Activated T-cell treated with anti-CD3 and anti-CD28 coated beads, Interleukin-2, amount 50 U/mL, for 72 hours (primary cell): ENCODE data around the gene LARGE1. TPM values are rescaled to one million over a fixed set of nuclear protein-coding genes. Genes with fewer than 3 reads are reported as not detected.
A peak's percentile ranks its signal among the peaks of the same experiment; 100 is the strongest.

Experiments used
- ATAC-seq, 2 donors: fragments of 150-1000 bp; cut with Tn5 transposase; replicated peaks in 1 of 2; 2 replicates each; pipeline ENCODE4 v1.10.0; 2021; ENCODE audit warnings: moderate library complexity in 2 of 2, mild to moderate bottlenecking in 1 of 2
- DNase-seq, 2 donors: peaks; one replicate each; pipeline ENCODE4 v3.0.0; 2021 to 2022; ENCODE audit warnings: mixed read lengths in 1 of 2
- H3K27ac Mint-ChIP-seq: one replicate; pipeline ENCODE4 v1.8.0; 2022; ENCODE audit warnings: mild to moderate bottlenecking, moderate library complexity, mixed read lengths
- H3K27me3 Mint-ChIP-seq: one replicate; pipeline ENCODE4 v1.8.0; 2022; ENCODE audit warnings: low read depth, mixed read lengths
- H3K36me3 Mint-ChIP-seq, 2 donors: one replicate each; pipeline ENCODE4 v1.8.0; 2022; ENCODE audit warnings: mixed read lengths in 2 of 2, mild to moderate bottlenecking in 1 of 2; ENCODE audit not compliant: insufficient read depth in 2 of 2
- H3K4me1 Mint-ChIP-seq: one replicate; pipeline ENCODE4 v1.8.0; 2022; ENCODE audit warnings: low read depth, mixed read lengths
- H3K4me3 Mint-ChIP-seq, 2 donors: one replicate each; pipeline ENCODE4 v1.8.0; 2022; ENCODE audit warnings: mild to moderate bottlenecking in 2 of 2, mixed read lengths in 2 of 2, moderate library complexity in 2 of 2
- H3K9me3 Mint-ChIP-seq, 2 donors: one replicate each; pipeline ENCODE4 v1.8.0; 2022; ENCODE audit warnings: mixed read lengths in 2 of 2
- total RNA-seq, 2 donors: library from RNA; stranded (reverse); gene quantifications; one replicate each; pipeline ENCODE4 v1.2.3, GENCODE V29; 2022

The LARGE1 gene
- total RNA-seq, 2 donors from 2014 or later, result 0.82 to 3.6 TPM

GRCh38 chr22:33565580-33565995 is 354.7 kb downstream of the LARGE1 start:
- Mint-ChIP-seq H3K4me3 (peak overlapping the region in 1 of 2 donors; percentile 0), H3K27me3 (peaks cover 6% of the 10 kb centered on the region), H3K36me3 (peaks cover 0 to 2% of the 10 kb centered on the region in 2 donors), H3K27ac (peak overlapping the region; percentile 43), H3K9me3 (peaks cover 0 to 3% of the 10 kb centered on the region in 2 donors), H3K4me1 (peaks cover 8% of the 10 kb centered on the region)
- DNase-seq (peak; percentile 10 to 45), ATAC-seq (peak; percentile 90 to 93)

GRCh38 chr22:33564683-33565082 is 355.6 kb downstream of the LARGE1 start:
- no peak for DNase-seq
- Mint-ChIP-seq H3K9me3 (peaks cover 3 to 4% of the 10 kb centered on the region in 2 donors), H3K27ac (no peak overlapping the region), H3K36me3 (peaks cover 0 to 2% of the 10 kb centered on the region in 2 donors), H3K27me3 (peaks cover 6% of the 10 kb centered on the region), H3K4me3 (no peak overlapping the region), H3K4me1 (peaks cover 8% of the 10 kb centered on the region)
- no peak for ATAC-seq

DNA sequence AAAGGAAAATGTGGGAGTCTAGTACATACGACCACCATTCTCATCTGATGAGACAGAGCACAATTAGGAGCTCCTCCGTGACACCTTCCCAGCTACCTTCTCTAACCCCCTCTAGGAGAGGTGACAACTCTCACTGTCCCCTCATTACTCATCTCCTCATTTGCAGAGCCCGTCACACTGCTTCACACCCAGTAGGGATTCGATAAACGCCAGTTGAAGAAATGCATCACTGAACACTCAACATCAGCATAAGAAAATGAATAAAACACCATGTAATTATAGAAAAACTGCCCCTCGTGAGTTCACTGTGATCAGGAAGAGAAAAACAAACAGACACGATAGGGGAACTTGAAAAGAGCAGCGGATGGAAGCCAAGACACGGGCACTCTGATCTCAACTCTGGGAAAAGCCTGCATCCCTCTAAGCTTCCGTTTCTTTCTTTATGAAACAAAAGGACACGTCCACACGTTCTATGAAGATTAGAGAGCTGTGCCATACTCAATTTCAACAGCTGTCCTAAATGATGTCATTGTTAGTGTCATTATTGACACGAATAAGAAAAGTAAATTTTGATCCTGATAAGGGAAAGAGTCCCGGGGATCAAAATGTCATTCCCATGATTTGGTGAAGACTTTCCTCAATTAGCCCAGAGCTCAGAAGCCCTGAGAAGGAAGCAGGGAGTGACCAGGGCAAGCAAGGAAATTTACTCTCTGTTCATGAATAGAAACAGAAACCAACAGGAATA is 356.9 kb downstream of the LARGE1 start:
- Mint-ChIP-seq H3K27ac (no peak overlapping the region), H3K9me3 (peaks cover 3 to 4% of the 10 kb centered on the region in 2 donors), H3K36me3 (peaks cover 0 to 2% of the 10 kb centered on the region in 2 donors), H3K4me1 (peaks cover 8% of the 10 kb centered on the region), H3K4me3 (no peak overlapping the region), H3K27me3 (peaks cover 6% of the 10 kb centered on the region)
- DNase-seq (no peak), ATAC-seq (no peak)

- Mint-ChIP-seq H3K4me3 (no peak overlapping the region), H3K4me1 (peaks cover 8% of the 10 kb centered on the region), H3K9me3 (peaks cover 3 to 4% of the 10 kb centered on the region in 2 donors), H3K36me3 (peaks cover 0 to 2% of the 10 kb centered on the region in 2 donors), H3K27me3 (peaks cover 6% of the 10 kb centered on the region), H3K27ac (no peak overlapping the region)
- no peak for ATAC-seq
- no peak for DNase-seq
These were observed 357.8 kb downstream of the LARGE1 start for GRCh38 chr22:33562501-33562900.

DNA sequence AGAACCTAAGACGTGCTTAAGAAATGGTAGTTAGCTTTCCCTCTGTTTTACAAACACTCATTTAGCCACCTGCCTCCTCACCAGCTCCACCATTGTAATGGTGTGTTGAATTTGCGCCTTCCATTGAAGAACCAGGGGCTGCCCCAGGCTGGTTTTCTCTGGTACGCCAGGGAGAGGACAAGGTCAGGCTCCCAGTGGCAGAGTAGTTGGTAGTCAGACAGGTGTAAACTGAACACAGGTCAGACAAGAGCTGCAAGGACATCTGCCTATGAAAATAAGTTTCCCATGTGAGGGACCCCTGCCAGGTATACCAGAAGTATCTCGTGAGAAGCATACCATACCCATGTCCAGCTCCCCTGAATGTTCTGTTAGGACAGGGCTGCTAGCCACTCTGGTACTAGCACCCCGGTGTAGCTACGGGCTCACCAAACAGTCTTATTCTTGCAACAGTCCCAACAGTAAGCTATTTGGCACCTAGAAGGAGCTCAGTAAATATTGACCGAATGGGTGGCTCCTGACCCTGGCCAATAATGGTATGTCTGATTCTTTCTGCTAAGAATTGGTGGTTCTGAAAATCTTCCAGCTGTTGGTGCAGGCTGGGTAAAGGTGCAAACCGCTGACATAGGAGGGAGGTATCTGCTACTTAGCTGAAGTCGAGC is 359.0 kb downstream of the LARGE1 start:
- peaks cover 3 to 4% of the 10 kb centered on the region in 2 donors for H3K9me3 Mint-ChIP-seq
- H3K27me3 Mint-ChIP-seq, result peaks cover 6% of the 10 kb centered on the region
- H3K4me3 Mint-ChIP-seq, result no peak overlapping the region
- DNase-seq, result no peak
- H3K27ac Mint-ChIP-seq, result no peak overlapping the region
- H3K36me3 Mint-ChIP-seq, result peaks cover 0 to 2% of the 10 kb centered on the region in 2 donors
- H3K4me1 Mint-ChIP-seq, result peaks cover 8% of the 10 kb centered on the region
- ATAC-seq, result no peak

- no peak overlapping the region for H3K27ac Mint-ChIP-seq
- ATAC-seq, result no peak
- no peak overlapping the region for H3K4me3 Mint-ChIP-seq
- DNase-seq, result no peak
- H3K4me1 Mint-ChIP-seq, result no peaks in the 10 kb centered on the region
- peaks cover 4% of the 10 kb centered on the region in 2 donors for H3K9me3 Mint-ChIP-seq
- H3K27me3 Mint-ChIP-seq, result no peaks in the 10 kb centered on the region
- no peaks in the 10 kb centered on the region for H3K36me3 Mint-ChIP-seq
These were observed 362.4 kb downstream of the LARGE1 start for GRCh38 chr22:33557836-33558235.

- peaks cover 0 to 2% of the 10 kb centered on the region in 2 donors for H3K36me3 Mint-ChIP-seq
- ATAC-seq (peak in 1 of 2 donors; percentile 50), DNase-seq (no peak)
- peaks cover 4% of the 10 kb centered on the region in 2 donors for H3K9me3 Mint-ChIP-seq
- H3K27ac Mint-ChIP-seq, result no peak overlapping the region
- H3K4me3 Mint-ChIP-seq, result no peak overlapping the region
- H3K4me1 Mint-ChIP-seq, result no peaks in the 10 kb centered on the region
- H3K27me3 Mint-ChIP-seq, result peaks cover 6% of the 10 kb centered on the region
These were observed 364.3 kb downstream of the LARGE1 start for GRCh38 chr22:33555814-33556522.

DNA sequence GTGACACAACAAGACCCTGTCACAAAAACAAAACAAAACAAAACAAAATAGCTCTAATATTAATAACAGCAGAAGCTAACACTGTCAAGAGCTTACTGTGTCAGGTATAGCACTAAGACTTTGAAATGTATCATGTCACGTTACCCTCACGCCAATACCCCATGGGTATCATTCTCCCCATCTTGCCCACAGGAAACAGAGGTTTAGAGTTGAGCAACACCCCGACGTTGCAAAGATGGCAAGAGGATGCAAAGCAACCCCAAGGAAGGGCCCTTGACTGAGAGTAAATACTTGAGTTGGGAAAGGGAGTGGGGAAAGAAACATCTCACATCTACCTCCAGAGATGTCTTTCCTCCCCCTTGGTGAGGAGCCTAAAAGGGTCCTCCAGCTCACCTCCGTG is 366.8 kb downstream of the LARGE1 start:
- Mint-ChIP-seq H3K27me3 (peaks cover 6% of the 10 kb centered on the region), H3K27ac (no peak overlapping the region), H3K9me3 (peaks cover 4 to 8% of the 10 kb centered on the region in 2 donors), H3K4me1 (no peaks in the 10 kb centered on the region), H3K36me3 (peaks cover 0 to 2% of the 10 kb centered on the region in 2 donors), H3K4me3 (no peak overlapping the region)
- ATAC-seq, result peak in 1 of 2 donors; percentile 68
- no peak for DNase-seq

- ATAC-seq, result peak; percentile 43 to 92
- peaks cover 0 to 5% of the 10 kb centered on the region in 2 donors for H3K36me3 Mint-ChIP-seq
These were observed 375.6 kb downstream of the LARGE1 start for GRCh38 chr22:33544707-33545106.

DNA sequence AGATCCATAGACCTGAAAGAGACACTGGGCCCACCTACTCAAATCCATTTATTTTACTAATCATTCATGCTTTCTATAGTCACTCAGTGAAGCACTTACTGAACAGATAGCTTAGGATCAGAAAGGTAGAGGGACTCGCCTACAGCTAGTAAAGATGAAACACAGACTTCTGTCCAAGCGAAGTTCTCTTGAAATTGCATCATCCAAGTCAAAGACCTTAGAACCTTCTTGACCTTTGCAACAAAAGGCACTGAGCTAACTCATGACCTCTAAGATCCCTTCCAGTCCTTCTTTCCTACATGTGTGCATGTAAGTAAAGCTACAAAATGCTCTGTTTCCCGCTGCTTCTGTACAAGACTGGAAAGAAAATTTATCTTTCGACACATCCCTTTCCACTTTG is 377.6 kb downstream of the LARGE1 start:
- ATAC-seq (no peak), DNase-seq (no peak)
- Mint-ChIP-seq H3K4me3 (no peak overlapping the region), H3K36me3 (peaks cover 0 to 5% of the 10 kb centered on the region in 2 donors), H3K27ac (no peak overlapping the region), H3K4me1 (no peaks in the 10 kb centered on the region), H3K9me3 (peaks cover 7% of the 10 kb centered on the region in 2 donors), H3K27me3 (no peaks in the 10 kb centered on the region)

More at GRCh38 chr22:33544707-33545106, 375.6 kb downstream of the LARGE1 start:
- no peak overlapping the region for H3K4me3 Mint-ChIP-seq
- no peak overlapping the region for H3K27ac Mint-ChIP-seq
- H3K27me3 Mint-ChIP-seq, result no peaks in the 10 kb centered on the region
- H3K9me3 Mint-ChIP-seq, result peaks cover 7% of the 10 kb centered on the region in 2 donors
- no peaks in the 10 kb centered on the region for H3K4me1 Mint-ChIP-seq
- DNase-seq, result no peak

DNA sequence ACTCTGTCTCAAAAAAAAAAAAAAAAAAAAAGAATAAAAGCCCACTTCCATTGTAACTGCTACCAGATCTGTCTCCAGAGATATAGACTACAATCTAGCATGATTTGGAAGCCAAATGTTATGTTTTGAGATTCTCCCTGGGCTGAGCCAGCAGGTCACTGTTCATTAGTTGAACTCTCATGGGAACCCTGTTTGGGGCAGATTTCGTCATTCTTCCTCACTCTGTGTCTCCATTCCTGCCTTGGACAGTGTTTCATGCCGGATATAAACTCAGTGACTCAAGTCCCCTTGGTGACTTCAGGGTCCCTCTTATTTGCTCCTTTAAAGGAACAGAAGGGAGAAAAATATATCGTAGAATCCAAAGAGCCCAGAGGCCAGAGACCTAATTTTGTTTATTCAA is 378.1 kb downstream of the LARGE1 start:
- no peaks in the 10 kb centered on the region for H3K4me1 Mint-ChIP-seq
- H3K27me3 Mint-ChIP-seq, result no peaks in the 10 kb centered on the region
- H3K27ac Mint-ChIP-seq, result no peak overlapping the region
- ATAC-seq, result no peak
- H3K36me3 Mint-ChIP-seq, result peaks cover 0 to 5% of the 10 kb centered on the region in 2 donors
- no peak overlapping the region for H3K4me3 Mint-ChIP-seq
- peaks cover 7% of the 10 kb centered on the region in 2 donors for H3K9me3 Mint-ChIP-seq
- DNase-seq, result no peak

DNA sequence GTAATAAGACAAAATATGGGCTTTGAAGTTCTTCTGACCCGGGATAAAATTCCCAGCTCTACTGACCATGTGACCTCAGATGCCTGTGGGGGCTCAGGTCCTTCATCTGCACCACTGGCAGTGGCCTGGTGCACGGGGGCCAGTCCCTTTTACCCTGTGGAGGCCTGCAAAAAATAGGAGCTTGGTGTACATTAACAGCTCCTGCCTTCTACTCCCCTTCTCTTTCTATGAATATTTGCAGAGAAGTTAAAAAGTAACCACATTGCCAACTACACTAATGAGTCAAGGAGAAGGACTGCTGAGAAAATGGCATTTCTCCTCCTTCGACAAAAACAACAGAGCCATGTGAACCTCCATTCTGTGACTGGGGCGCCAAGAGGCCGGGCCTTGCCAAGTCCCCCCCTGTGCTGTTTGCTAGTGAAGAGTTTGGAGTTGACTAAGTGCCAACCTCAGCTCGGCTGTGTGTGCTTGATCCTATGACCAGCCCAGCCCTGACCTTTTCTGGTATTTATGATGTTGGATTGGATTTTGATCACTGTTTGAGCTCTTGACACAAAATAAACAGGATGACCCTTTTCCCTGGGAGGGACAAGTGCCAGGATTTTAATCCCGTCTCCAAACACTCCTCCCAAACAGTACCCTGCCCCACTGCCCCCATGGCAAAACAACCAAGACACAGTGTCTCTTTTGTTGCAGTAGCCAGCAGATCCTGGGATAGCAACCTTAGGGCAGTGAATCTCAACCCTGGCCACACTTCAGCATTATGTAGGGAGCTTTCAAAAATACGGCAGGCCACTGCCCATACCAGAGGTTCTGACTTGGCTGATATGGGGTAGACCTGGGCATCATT is 380.1 kb downstream of the LARGE1 start:
- Mint-ChIP-seq H3K36me3 (no peaks in the 10 kb centered on the region), H3K27ac (no peak overlapping the region), H3K27me3 (no peaks in the 10 kb centered on the region), H3K4me3 (no peak overlapping the region), H3K4me1 (no peaks in the 10 kb centered on the region), H3K9me3 (peaks cover 1 to 3% of the 10 kb centered on the region in 2 donors)
- DNase-seq (no peak), ATAC-seq (no peak)
